ENCODE measurements around the gene DUSP11. TPM values are rescaled to one million over a fixed set of nuclear protein-coding genes. Genes with fewer than 3 reads are reported as not detected.

DUSP11 gene
- total and polyA plus RNA-seq, 9 of the 15 experiments (the other 6 are each of a cell fraction or from before 2014, with no cell fraction given): 20.7 to 79.8 (median 29.3) TPM

GRCh38 chr2:73736855-73737779, 42.8 kb downstream of the DUSP11 start, which contains the start of gene TPRKB (continued):
- no peak for TF ChIP-seq TRIM25 (IDR thresholded peaks at IDR 0.05; ENCODE audit: borderline replicate concordance)

GRCh38 chr2:73736378-73736777, 43.5 kb downstream of the DUSP11 start:
- in situ Hi-C loops (cut with MboI) (no loop called here), intact Hi-C loops (cut with micrococcal nuclease) (loop anchor here (5.0 kb wide), 1 partner anchor 39 kb away; no protein-coding TSS in a partner anchor)
- TF ChIP-seq EP300 (IDR thresholded peaks at IDR 0.05; ENCODE audit: low read length) (no peak), EWSR1 (IDR thresholded peaks at IDR 0.05; ENCODE audit: borderline replicate concordance, low read depth, partially characterized antibody) (peak; percentile 37), CHD1 (IDR thresholded peaks at IDR 0.05; ENCODE audit: low read length) (peak; percentile 39), PKNOX1 (IDR thresholded peaks at IDR 0.05) (peak; percentile 70; the same call in 1 of the 2 replicates), BACH1 (tag; IDR thresholded peaks at IDR 0.05) (0 out of 2 replicates have a peak, but pooled peaks have one; percentile 19), ZNF512 (tag; IDR thresholded peaks at IDR 0.05) (no peak)
- Histone ChIP-seq H3K79me2 (ENCODE audit: control insufficient read depth, insufficient read depth, low read length) (peaks cover 18% of the 10 kb centered on the region), H3K27ac (ENCODE audit: extremely low read depth, low read depth, low read length) (peak overlapping the region; percentile 84), H3K4me3 (peak overlapping the region; percentile 85), H3K4me1 (replicated peaks in 1 of 2; ENCODE audit: control insufficient read depth in 2 of 2, insufficient read depth in 2 of 2, low read length in 2 of 2) (peaks cover 4 to 5% of the 10 kb centered on the region in 2 experiments; a peak in 4 of 5 replicates), H4K20me1 (replicated peaks; ENCODE audit: control insufficient read depth, insufficient read depth, low read length) (no peaks in the 10 kb centered on the region), H3K27me3 (ENCODE audit: control insufficient read depth in 2 of 2, insufficient read depth in 2 of 2, low read length in 2 of 2) (no peaks in the 10 kb centered on the region), H3K9ac (ENCODE audit: insufficient read depth in 1 of 2, low read depth in 2 of 2, low read length in 2 of 2) (peak overlapping the region; percentile 85 to 89; a peak in 3 of 4 replicates), H2AFZ (ENCODE audit: low read depth, low read length) (peak overlapping the region; percentile 95), H3K9me3 (replicated peaks; ENCODE audit: control insufficient read depth, insufficient read depth, low read depth, low read length) (peaks cover 3% of the 10 kb centered on the region), H3K4me2 (ENCODE audit: insufficient read depth, low read length) (peak overlapping the region; percentile 99), H3K36me3 (ENCODE audit: control insufficient read depth, insufficient read depth, low read length) (peaks cover 28% of the 10 kb centered on the region), H3K9me1 (ENCODE audit: control insufficient read depth, insufficient read depth, low read length) (no peaks in the 10 kb centered on the region)
- 0% methylated on average over 8 of the region's 8 CpGs for WGBS (ENCODE audit: insufficient coverage, low coverage, missing lambda C conversion rate)
- BruUV-seq (replicated peaks): TSS peak; percentile 69
- ATAC-seq (peak; percentile 25; the same call in 2 of the 3 replicates), FAIRE-seq (no peak), DNase-seq (ENCODE audit: extremely low read depth in 1 of 4, low spot score in 3 of 4) (no peak)
- ChIA-PET POLR2A (interaction anchor here (0.8 to 1.8 kb wide), 7 partner anchors 12 to 442 kb away, joined by 3 to 9 read pairs (median 4); no protein-coding TSS in a partner anchor), CTCF (ENCODE audit: low intra/inter-chr PET ratio) (interaction anchor here (0.7 kb wide), 1 partner anchor 415 kb away, joined by 3 read pairs; no protein-coding TSS in a partner anchor)
